Stimulated activated naive CD4-positive, alpha-beta T cell (primary cell): ENCODE results near the gene LIG1.
"Not testable (repeated sequence)": the region's sequence is repeated elsewhere in the genome, so short reads cannot be mapped to it uniquely, and the experiment has no call there.

ENCODE experiments used
- DNase-seq, 6 experiments: peaks; one replicate each; lab custom pipeline; 2025; lab: John Stamatoyannopoulos, UW

Gene LIG1

DNA sequence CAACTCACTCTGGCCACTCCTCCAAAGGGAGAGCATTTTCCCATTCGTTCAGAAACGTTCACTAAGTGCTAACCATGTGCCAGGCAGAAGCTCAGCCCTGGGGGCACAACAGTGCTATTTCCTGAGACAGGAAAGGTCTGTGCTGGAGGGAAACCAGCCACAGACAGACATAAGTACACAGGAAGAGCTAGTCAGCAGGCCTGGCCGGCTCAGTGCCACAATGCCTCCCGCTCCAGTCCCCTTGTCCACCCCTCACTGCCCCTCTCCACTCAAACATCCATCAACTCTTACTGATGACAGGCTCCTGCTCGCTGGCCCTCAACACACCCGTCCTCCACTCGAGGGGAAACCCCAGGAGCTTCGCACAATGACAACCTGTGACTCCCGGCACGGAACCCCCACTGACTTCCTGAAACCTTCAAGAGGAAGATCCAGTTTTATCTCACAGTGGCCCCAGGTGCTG is 48.2 kb downstream of the LIG1 start:
- no peak for DNase-seq

DNA sequence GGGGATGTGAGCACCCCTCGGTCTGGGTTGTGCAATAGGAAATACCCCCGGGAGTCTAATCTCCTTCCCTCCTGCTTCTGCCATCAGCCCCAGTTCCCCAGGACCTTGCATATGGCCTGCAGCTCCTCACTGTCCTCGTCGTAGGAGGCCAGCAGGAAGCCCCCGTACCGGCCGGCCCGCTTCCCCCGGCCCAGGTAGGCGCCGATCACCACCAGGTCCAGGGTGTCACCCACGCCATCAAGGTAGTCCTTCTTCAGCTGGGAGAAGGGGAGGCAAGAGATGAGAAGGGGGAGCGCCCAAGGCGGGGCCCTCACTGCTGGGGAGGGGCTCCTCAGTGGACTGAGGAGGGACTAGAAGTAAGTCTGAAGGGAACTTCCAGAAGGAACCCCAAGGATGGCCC is 49.1 kb downstream of the LIG1 start:
- DNase-seq: no peak

DNA sequence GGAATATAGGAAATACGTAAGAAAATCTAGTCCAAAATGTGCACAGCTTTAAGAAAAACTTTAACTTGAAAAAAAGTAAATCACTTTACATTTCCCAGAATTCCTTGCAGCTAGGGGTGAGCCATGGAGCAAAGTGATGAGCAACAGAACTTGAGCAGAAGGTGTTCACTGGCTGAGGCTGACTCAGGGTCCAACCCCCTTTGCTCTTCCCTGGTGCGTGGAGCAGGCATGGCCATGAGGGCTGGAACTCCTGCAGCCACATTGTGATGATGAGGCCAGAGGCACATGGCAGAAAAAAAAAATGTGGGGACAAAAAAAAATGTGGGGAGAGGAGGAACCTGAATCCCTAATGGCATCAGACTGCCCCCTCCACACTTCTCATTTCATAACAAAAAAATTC is 49.6 kb downstream of the LIG1 start:
- DNase-seq: no peak

DNA sequence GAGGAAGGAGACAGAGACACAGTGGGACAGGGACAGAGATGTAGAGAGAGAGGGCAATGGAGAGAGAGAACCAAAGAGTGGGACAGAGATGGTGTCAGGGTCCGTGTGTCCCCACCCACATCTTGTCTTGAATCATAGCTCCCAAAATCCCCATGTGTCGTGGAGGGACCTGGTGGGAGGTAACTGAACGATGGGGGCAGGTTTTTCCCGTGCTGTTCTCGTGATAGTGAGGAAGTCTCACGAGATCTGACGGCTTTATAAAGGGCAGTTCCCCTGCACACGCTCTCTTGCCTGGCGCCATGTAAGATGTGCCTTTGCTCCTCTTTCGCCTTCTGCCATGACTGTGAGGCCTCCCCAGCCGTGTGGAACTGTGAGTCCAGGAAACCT is 52.0 kb downstream of the LIG1 start:
- DNase-seq: no peak

DNA sequence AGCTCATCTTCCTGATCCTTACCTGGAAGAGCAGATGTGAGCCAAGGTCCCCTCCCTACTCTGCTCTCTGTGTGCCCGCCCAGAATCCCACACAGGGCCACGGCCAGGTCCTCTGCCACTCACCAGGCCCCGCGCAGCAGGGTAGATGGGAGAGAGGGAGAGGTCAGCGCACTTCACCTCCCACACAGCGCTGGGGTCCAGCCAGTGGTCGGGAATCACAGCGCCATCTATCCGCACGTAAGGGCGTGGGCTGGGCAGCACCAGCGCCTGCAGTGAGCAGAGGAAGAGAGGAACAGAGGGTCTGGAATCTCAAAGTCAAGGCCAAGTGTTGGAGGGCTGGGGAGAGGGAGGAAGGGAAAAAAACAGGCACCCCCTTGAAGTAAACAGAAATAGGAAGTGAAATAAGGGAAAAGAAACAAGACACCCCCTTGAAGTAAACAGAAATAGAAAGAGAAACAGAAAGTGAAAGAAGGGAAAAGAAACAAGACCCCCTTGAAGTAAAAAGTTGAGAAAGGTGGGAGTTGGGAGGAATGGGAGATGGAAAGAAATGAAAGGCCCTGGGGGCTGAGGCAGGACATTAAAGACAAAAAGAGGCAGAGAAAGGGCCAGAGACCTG is 52.5 kb downstream of the LIG1 start:
- DNase-seq: no peak

DNA sequence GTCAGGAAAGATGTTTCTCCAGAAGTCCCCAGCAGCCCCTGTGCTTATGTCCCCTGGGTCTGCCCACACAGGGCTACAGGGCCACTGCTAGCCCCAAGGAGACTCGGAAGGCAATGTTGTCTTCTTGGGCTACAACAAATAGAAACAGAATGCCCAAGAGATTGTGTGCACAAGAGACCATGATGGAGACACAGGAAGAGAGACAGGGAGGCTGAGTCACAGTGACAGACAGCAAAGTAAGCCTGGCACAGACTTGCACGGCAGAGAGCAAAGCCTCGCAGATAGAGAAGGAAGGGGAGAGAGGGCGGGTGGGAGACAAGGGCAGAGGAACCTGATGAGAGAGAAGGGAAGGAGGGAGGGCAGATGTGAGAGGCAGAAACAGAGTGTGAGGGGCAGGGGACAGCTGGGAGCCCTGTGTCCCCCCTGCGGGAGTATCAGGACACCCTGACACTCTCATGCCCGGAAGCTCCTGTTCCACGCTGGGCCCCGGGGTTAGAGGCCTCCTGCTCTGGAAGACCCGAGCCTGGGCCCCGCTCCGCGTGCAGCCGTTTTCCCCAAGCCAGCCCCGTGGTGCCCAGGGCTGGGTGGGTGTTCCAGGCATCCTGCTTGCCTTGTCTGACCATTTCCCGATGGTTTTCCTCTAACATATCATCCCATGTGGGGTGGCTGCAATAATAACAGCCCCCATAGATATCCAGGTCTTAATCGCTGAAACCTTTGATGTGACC is 56.8 kb downstream of the LIG1 start:
- DNase-seq: no peak

DNA sequence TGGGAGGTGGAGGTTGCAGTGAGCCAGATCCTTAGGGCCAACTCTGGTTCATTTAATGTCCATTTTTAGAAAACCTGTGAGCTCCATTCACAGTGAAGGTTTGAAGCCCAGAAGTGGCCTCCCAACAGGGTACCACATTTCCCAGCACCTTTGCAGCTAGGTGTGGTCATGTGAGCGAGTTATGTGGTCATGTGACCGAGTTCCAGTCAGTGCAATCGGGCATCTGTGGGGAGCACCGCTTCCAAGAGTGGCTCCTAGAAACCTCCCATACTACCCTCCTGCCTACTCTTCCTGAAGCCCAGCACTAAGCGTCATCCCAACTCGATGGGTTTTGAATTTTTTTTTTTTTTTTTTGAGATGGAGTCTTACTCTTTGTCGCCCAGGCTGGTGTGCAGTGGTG is 58.9 kb downstream of the LIG1 start:
- DNase-seq: no peak

DNA sequence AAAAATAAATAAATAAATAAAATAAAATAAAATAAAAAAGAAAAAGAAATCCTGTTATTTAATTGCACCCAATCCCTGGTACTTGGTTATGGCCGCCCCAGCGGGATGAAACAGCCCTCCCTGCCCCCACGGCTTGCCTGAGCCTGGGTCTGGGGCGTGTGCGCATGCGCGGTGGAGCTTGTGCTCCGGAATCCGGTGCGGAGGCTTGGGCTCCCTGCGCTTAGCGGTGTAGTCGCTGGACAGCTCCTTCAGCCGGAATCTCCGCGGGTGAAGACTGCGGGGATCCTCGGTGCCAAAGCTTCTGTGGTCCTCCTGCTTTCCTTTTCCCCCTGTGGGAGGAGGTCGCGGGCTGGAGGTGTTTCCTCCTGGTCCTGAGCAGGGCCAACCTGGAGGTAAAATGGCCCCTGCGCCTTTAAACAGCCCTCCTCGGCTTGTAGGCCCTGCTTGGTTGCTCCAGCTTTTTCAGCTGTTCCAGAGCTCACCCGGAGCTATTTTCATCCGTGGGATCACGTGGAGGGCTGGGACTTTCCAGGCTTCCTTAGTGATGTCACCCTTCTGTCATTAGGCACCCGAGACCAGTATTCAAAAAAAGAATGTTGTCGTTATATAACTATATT is 59.7 kb downstream of the LIG1 start, which contains the start of gene PLA2G4C:
Gene PLA2G4C, minus strand, starts transcription at position 468 of the 617 bp plus-strand sequence. CDS start 4,288 bp downstream, outside the sequence.
- peak; percentile 52 to 85 (median 77) for DNase-seq

DNA sequence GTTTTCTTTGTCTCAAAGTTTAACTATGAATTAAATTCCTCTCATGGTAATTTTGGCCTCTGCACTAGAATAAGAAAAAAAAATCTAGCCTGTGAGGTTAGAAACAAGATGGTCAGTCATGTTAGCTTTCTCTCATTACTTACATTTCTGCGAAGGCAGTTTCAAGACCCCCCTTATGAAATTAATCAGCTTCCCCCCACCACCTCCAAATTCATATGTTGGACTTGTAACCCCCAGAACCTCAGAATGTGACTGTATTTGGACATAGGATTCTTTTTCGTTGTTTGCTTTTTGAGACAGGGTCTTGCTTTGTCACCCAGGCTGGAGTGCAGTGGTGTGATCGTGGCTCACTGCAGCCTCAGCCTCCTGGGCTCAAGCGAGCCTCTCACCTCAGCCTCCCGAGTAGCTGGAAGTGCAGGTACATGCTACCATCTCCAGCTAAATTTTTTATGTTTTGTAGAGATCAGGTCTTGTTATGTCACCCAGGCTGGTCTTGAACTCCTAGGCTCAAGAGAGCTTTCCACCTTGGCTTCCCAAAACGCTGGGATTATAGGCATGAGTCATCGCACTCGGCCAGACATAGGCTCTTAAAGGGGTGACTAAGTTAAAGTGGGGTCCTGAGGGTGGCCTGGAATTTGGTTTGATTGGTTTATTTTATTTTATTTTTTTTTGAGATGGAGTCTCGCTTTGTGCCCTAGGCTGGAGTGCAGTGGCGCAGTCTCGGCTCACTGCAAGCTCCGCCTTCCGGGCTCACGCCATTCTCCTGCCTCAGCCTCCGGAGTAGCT is 61.0 kb downstream of the LIG1 start:
- no peak for DNase-seq

DNA sequence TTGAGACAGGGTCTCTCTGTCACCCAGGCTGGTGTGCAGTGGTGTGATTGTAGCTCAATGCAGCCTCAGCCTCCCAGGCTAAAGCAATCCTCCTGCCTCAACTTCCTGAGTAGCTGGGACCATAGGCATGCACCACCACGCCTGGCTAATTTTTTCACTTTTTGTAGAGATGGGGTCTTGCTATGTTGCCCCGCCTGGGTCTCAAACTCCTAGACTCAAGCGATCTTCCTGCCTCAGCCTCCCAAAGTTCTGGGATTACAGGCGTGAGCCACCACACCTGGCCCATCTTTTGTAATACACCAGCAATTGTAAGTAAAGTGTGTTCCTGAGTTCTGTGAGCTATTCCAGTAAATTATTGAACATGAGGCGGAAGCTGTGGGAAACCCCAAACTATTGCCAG is 66.2 kb downstream of the LIG1 start:
- no peak for DNase-seq

DNA sequence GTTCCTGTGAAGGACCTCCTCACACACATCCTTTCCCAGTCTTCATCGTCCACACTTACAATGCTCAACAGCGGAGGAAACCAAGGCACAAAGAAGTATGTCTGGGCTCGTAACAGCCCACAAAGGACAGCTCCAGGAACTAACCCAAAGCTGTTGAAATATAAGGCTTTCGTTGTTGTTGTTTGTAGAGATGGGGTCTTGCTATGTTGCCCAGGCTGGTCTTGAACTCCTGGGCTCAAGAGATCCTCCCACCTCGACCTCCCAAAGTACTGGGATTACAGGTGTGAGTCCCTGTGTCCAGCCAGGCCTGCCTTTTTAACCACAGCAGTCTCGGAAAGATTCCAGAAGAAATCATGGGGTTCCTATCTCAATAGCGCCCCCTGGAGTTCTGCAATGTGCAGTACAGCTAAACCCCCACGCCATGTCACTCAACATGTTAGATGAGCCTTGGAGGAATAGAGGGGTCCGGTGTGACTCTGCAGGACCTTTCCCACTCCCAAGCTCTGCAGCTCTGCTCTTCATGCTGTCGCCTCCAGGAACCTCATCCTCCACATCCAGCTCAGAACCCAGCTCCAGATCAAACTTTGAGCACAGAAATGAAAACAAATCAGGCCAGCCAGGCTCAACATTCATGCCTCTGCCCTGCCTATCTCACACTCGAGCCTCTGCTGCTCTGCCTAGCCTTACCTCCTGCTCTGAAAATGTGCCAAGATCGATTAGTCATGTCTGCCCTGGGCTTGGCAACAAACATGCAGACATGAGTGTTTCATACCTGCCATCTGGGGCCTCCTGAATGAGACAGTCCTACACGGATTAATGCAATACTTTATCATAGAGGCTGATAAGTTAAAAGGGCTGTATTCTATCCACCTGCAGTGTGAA is 67.0 kb downstream of the LIG1 start:
- DNase-seq: peak in 2 of 6 experiments; percentile 2 to 21

DNA sequence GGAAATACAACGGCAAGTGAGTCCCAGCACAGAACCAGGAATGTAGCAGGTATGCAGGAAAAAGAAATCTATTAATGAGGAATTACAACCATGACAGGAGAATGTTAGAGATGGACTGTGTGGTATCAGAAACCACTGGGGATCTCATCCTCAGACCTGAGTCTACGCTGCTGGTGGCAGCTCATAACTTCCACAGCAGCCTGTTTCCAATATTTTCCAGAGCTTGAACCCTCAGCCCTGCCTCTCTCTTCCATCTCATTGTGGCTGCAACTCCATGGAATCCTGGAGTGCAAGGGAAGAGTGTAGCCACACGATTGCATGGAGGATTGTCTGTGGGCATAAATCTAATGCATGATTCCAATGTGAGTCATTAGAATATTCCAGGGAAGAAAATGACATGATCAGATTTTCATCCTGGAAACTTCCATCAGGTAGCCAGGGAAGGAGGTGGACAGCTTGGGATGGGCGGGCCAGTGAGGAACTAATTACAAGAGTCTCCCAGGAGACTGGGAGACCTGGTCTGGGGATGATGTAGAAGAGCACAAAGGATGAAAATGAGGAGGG is 74.5 kb downstream of the LIG1 start:
- DNase-seq: no peak

DNA sequence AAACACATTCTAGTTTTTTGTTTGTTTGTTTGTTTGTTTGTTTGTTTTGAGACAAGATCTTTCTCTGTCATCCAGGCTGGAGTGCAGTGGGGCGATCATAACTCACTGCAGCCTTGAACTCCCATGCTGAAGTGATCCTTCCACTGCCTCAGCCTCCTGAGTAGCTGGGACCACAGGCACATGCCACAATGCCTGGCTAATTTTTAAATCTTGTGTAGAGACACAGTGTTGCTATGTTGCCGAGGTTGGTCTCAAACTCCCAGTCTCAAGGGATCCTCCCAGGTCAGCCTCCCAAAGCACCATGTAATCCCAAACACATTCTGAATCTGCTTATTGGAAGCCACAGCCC is 75.3 kb downstream of the LIG1 start:
- DNase-seq: no peak

DNA sequence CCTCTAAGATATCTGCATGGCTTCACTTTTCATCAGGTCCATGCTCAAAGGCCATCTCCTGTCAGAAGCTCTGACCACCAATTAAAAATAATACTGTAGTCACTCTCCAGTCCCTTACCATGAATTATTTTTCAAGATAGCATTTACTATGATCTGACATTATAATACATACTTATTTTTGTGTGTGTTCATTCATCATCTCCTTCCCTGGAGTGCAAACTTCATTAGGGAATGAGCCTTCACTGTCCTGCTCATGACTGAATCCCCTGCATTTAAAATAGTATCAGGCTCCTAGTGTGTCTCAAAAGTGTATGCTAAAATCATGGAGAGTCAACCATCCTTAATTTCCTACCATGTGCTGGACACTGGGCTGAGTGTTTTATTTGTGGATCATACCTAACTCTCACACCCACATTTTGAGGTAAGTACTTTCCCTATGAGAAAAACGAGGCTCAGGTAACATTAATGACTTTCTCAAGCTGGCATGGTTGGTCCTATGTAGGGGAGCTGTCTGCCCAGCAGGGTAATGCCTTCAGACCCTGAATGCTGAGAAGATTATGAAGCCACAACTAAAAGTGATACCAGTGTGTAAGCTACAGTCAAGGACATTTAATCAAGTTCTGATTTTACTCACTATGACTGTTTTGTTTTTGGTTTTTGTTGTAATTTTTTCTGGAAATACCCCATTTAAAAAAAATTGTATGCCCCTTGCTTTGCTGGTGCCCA is 75.9 kb downstream of the LIG1 start:
- no peak for DNase-seq

DNA sequence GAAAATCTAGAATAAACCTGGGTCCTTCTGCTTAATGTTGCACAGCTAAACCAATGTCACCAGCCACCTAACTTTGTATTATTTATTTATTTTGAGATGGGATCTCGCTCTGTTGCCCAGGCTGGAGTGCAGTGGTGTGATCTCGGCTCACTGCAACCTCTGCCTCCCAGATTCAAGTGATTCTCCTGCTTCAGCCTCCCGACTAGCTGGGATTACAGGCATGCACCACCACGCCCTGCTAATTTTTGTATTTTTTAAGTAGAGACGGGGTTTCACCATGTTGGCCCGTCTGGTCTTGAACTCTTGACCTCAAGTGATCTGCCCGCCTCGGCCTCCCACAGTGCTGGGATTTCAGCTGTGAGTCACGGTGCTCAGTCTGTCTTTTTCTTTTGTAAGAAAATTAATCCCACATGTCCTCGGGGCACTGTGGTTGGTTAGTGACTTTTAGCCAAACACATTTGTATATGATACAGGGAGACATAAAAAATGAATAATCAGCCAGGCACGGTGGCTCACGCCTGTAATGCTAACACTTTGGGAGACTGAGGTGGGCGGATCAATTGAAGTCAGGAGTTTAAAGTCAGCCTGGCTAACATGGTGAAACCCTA is 78.9 kb downstream of the LIG1 start:
- not testable (repeated sequence) for DNase-seq

DNA sequence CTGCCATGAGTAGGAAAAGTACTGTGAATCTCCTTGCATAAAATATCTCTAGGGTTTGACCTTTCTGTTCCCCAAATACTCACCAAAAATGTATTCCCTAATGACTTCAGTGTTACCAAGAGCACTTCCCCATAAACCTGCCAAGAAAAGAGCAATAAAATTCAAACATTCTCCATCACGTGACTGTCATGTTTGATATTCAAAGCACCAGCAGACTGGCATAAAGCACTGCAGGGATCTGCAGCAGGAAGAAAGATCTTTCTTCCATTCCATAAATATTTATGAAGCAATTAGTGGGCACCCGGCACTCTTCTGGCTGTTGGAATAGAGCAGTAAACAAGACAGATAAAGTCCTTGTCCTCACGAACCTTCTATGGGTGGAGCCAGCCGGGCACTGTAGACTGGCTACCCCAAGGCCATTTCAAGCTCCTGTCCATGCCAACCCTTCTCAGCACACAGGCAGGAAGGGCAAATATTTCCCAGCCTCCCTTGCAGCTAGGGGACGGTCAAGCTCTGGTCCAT is 79.8 kb downstream of the LIG1 start:
- DNase-seq: no peak

DNA sequence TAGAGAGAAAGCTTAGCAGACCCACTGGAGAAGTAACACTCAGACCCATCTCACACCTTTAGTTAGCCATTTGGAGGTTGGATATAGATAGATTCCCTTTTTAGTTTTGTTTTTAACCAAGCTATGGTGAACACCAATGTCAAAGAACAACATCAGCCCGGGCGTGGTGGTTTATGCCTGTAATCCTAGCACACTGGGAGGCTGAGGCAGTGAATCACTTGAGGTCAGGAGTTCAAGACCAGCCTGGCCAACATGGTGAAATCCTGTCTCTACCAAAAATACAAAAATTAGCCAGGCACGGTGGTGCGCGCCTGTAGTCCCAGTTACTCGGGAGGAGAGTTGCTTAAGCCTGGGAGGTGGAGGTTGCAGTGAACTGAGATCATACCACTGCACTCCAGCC is 81.2 kb downstream of the LIG1 start:
- not testable (repeated sequence) for DNase-seq

DNA sequence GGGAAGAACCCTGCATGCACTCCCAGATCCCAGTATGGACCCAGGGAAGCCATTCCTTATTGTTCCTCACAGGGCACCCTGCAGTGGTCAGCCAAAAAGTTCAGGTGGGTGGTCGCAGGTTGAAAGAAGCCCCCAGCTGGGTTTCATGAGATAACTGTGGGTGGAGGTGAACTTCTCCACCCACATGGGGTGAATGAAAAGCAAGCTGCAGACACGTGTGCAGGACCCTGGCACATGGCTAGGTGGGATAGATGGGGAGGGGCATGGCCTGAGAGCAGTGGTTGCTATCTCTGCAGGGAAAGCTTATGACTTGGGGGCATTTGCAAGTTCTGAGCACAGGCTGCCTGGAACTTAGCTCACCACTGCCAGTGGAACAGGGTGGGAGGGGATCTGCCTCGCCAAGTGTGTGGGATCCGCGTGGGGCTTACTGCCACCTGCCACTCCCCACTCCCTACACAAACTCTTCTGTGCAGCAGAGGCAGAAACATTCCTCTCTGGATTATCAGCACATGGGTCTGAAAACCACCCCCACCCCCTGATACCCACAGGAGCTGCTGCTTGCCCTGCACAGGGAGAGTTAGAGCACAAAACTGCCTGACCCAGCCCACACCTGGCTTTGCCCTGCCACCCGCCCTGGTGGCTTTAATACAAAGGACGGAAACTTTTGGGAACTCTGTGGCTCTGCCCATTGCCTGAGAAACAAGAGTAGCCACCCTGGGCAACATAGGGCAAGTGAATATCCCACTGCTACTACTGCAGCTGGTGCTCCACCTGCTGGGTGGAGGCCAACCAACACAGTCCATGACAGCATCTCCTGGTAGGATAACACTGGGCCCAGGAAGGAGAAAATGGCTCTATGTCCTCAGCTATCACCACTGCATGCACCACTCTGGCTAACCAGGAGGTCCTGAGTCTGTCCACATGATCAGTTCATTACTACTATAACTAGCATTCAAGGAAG is 84.0 kb downstream of the LIG1 start:
- no peak for DNase-seq

DNA sequence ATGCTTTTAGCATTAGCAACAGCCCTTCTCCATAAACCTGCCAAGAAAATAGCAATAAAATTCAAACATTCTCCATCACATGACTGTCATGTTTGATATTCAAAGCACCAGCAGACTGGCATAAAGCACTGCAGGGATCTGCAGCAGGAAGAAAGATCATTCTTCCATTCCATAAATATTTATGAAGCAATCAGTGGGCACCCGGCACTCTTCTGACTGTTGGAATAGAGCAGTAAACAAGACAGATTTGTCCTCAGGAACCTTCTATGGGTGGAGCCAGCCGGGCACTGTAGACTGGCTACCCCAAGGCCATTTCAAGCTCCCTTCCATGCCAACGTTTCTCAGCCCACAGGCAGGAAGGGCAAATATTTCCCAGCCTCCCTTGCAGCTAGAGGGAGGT is 85.1 kb downstream of the LIG1 start:
- DNase-seq: no peak
